Measurements from ENCODE around the gene FBXO11. TPM values are rescaled to one million over a fixed set of nuclear protein-coding genes. Genes with fewer than 3 reads are reported as not detected.

Gene FBXO11
- total RNA-seq, 1 donor from 2014 or later: 50.1 TPM

- DNase-seq: no peak
- intact Hi-C loops (cut with micrococcal nuclease): no loop called here
- Mint-ChIP-seq H3K36me3 (ENCODE audit: low read depth) (peaks cover 5% of the 10 kb centered on the region), H3K4me3 (no peak overlapping the region), H3K4me1 (no peaks in the 10 kb centered on the region), H3K27ac (no peak overlapping the region), H3K9me3 (no peaks in the 10 kb centered on the region), H3K27me3 (peaks cover 4% of the 10 kb centered on the region)
These were observed 126.9 kb downstream of the FBXO11 start for GRCh38 chr2:47779426-47779790.

- Mint-ChIP-seq H3K36me3 (ENCODE audit: low read depth) (peaks cover 1% of the 10 kb centered on the region), H3K4me3 (no peak overlapping the region), H3K9me3 (no peaks in the 10 kb centered on the region), H3K4me1 (no peaks in the 10 kb centered on the region), H3K27ac (no peak overlapping the region), H3K27me3 (peaks cover 4% of the 10 kb centered on the region)
- no peak for DNase-seq
- intact Hi-C loops (cut with micrococcal nuclease): no loop called here
These were observed 127.4 kb downstream of the FBXO11 start for GRCh38 chr2:47778698-47779425.

- Mint-ChIP-seq H3K4me1 (no peaks in the 10 kb centered on the region), H3K4me3 (no peak overlapping the region), H3K9me3 (no peaks in the 10 kb centered on the region), H3K27me3 (peaks cover 4% of the 10 kb centered on the region), H3K27ac (no peak overlapping the region), H3K36me3 (ENCODE audit: low read depth) (no peaks in the 10 kb centered on the region)
- DNase-seq: no peak
- intact Hi-C loops (cut with micrococcal nuclease): no loop called here
These were observed 128.9 kb downstream of the FBXO11 start for GRCh38 chr2:47777277-47777937.

- H3K4me1 Mint-ChIP-seq: peaks cover 3% of the 10 kb centered on the region
- no peak overlapping the region for H3K4me3 Mint-ChIP-seq
- H3K27ac Mint-ChIP-seq: no peak overlapping the region
- peaks cover 4% of the 10 kb centered on the region for H3K27me3 Mint-ChIP-seq
- intact Hi-C loops (cut with micrococcal nuclease): no loop called here
- DNase-seq: no peak
- no peaks in the 10 kb centered on the region for H3K36me3 Mint-ChIP-seq (ENCODE audit: low read depth)
- no peaks in the 10 kb centered on the region for H3K9me3 Mint-ChIP-seq
These were observed 131.7 kb downstream of the FBXO11 start for GRCh38 chr2:47774567-47774966.

GRCh38 chr2:47772343-47772742 lies 134.0 kb downstream of the FBXO11 start:
- peaks cover 5% of the 10 kb centered on the region for H3K4me1 Mint-ChIP-seq
- no peak overlapping the region for H3K4me3 Mint-ChIP-seq
- intact Hi-C loops (cut with micrococcal nuclease): no loop called here
- H3K27ac Mint-ChIP-seq: no peak overlapping the region
- no peak for DNase-seq
- H3K9me3 Mint-ChIP-seq: no peaks in the 10 kb centered on the region
- no peaks in the 10 kb centered on the region for H3K36me3 Mint-ChIP-seq (ENCODE audit: low read depth)
- peaks cover 4% of the 10 kb centered on the region for H3K27me3 Mint-ChIP-seq

GRCh38 chr2:47771211-47771610 lies 135.1 kb downstream of the FBXO11 start:
- Mint-ChIP-seq H3K27ac (no peak overlapping the region), H3K4me1 (peaks cover 5% of the 10 kb centered on the region), H3K36me3 (ENCODE audit: low read depth) (no peaks in the 10 kb centered on the region), H3K4me3 (no peak overlapping the region), H3K27me3 (peaks cover 4% of the 10 kb centered on the region), H3K9me3 (no peaks in the 10 kb centered on the region)
- intact Hi-C loops (cut with micrococcal nuclease): no loop called here
- no peak for DNase-seq

GRCh38 chr2:47769318-47769717 lies 137.0 kb downstream of the FBXO11 start:
- H3K4me3 Mint-ChIP-seq: no peak overlapping the region
- H3K4me1 Mint-ChIP-seq: peaks cover 5% of the 10 kb centered on the region
- no peak overlapping the region for H3K27ac Mint-ChIP-seq
- H3K27me3 Mint-ChIP-seq: no peaks in the 10 kb centered on the region
- H3K9me3 Mint-ChIP-seq: no peaks in the 10 kb centered on the region
- intact Hi-C loops (cut with micrococcal nuclease): loop anchor here (5.0 kb wide), 1 partner anchor 247 kb away; no protein-coding TSS in a partner anchor
- H3K36me3 Mint-ChIP-seq (ENCODE audit: low read depth): no peaks in the 10 kb centered on the region
- DNase-seq: no peak

GRCh38 chr2:47767880-47768609 lies 138.3 kb downstream of the FBXO11 start:
- H3K9me3 Mint-ChIP-seq: no peaks in the 10 kb centered on the region
- no peak overlapping the region for H3K27ac Mint-ChIP-seq
- H3K27me3 Mint-ChIP-seq: no peaks in the 10 kb centered on the region
- H3K36me3 Mint-ChIP-seq (ENCODE audit: low read depth): no peaks in the 10 kb centered on the region
- peaks cover 5% of the 10 kb centered on the region for H3K4me1 Mint-ChIP-seq
- intact Hi-C loops (cut with micrococcal nuclease): loop anchor here (1.0 to 5.0 kb wide), 2 partner anchors 246 to 433 kb away; no protein-coding TSS in a partner anchor
- DNase-seq: peak; percentile 92
- peak overlapping the region; percentile 49 for H3K4me3 Mint-ChIP-seq

- Mint-ChIP-seq H3K9me3 (no peaks in the 10 kb centered on the region), H3K27me3 (no peaks in the 10 kb centered on the region), H3K27ac (no peak overlapping the region), H3K4me3 (peak overlapping the region; percentile 49), H3K36me3 (ENCODE audit: low read depth) (no peaks in the 10 kb centered on the region), H3K4me1 (peaks cover 5% of the 10 kb centered on the region)
- DNase-seq: no peak
- intact Hi-C loops (cut with micrococcal nuclease): loop anchor here (5.0 kb wide), 1 partner anchor 245 kb away; no protein-coding TSS in a partner anchor
These were observed 138.8 kb downstream of the FBXO11 start for GRCh38 chr2:47767497-47767844.

- intact Hi-C loops (cut with micrococcal nuclease): no loop called here
- H3K27ac Mint-ChIP-seq: no peak overlapping the region
These were observed 154.4 kb downstream of the FBXO11 start for GRCh38 chr2:47751856-47752414.

GRCh38 chr2:47747878-47748277 lies 158.4 kb downstream of the FBXO11 start:
- intact Hi-C loops (cut with micrococcal nuclease): no loop called here
- no peak for DNase-seq
- no peak overlapping the region for H3K4me3 Mint-ChIP-seq
- no peaks in the 10 kb centered on the region for H3K36me3 Mint-ChIP-seq (ENCODE audit: low read depth)
- no peaks in the 10 kb centered on the region for H3K4me1 Mint-ChIP-seq
- peaks cover 9% of the 10 kb centered on the region for H3K27me3 Mint-ChIP-seq
- no peak overlapping the region for H3K27ac Mint-ChIP-seq
- H3K9me3 Mint-ChIP-seq: no peaks in the 10 kb centered on the region

More at GRCh38 chr2:47751856-47752414, 154.4 kb downstream of the FBXO11 start:
- Mint-ChIP-seq H3K4me3 (no peak overlapping the region), H3K36me3 (ENCODE audit: low read depth) (no peaks in the 10 kb centered on the region), H3K27me3 (peaks cover 3% of the 10 kb centered on the region), H3K9me3 (no peaks in the 10 kb centered on the region), H3K4me1 (no peaks in the 10 kb centered on the region)
- DNase-seq: no peak

- Mint-ChIP-seq H3K4me1 (no peaks in the 10 kb centered on the region), H3K36me3 (ENCODE audit: low read depth) (no peaks in the 10 kb centered on the region), H3K9me3 (no peaks in the 10 kb centered on the region), H3K27ac (no peak overlapping the region), H3K4me3 (no peak overlapping the region), H3K27me3 (peaks cover 14% of the 10 kb centered on the region)
- no peak for DNase-seq
- intact Hi-C loops (cut with micrococcal nuclease): no loop called here
These were observed 162.2 kb downstream of the FBXO11 start for GRCh38 chr2:47744074-47744473.

- H3K36me3 Mint-ChIP-seq (ENCODE audit: low read depth): no peaks in the 10 kb centered on the region
- DNase-seq: no peak
- H3K9me3 Mint-ChIP-seq: no peaks in the 10 kb centered on the region
- no peak overlapping the region for H3K27ac Mint-ChIP-seq
- intact Hi-C loops (cut with micrococcal nuclease): no loop called here
- H3K4me3 Mint-ChIP-seq: no peak overlapping the region
- peaks cover 15% of the 10 kb centered on the region for H3K27me3 Mint-ChIP-seq
- no peaks in the 10 kb centered on the region for H3K4me1 Mint-ChIP-seq
These were observed 164.7 kb downstream of the FBXO11 start for GRCh38 chr2:47741637-47742036.

GRCh38 chr2:47741101-47741500 lies 165.2 kb downstream of the FBXO11 start:
- no peaks in the 10 kb centered on the region for H3K36me3 Mint-ChIP-seq (ENCODE audit: low read depth)
- peaks cover 15% of the 10 kb centered on the region for H3K27me3 Mint-ChIP-seq
- no peaks in the 10 kb centered on the region for H3K9me3 Mint-ChIP-seq
- H3K27ac Mint-ChIP-seq: no peak overlapping the region
- intact Hi-C loops (cut with micrococcal nuclease): no loop called here
- H3K4me1 Mint-ChIP-seq: no peaks in the 10 kb centered on the region
- H3K4me3 Mint-ChIP-seq: no peak overlapping the region
- DNase-seq: no peak
